HEK293 (cell line): ENCODE measurements around the gene PIP4K2A.

Source experiments
- BCL6B ChIP-seq: fragments of 450-650 bp; formaldehyde crosslinking; IDR thresholded peaks from 2 replicates; pipeline ENCODE4 v1.5.1; 2017; ENCODE audit warnings: missing biosample characterization, missing genetic modification characterization
- GLI4 ChIP-seq: fragments of 450-650 bp; formaldehyde crosslinking; IDR thresholded peaks from 2 replicates; pipeline ENCODE4 v1.5.1; 2016; ENCODE audit warnings: missing biosample characterization, missing genetic modification characterization
- HOXC10 ChIP-seq: sonication (generic); formaldehyde crosslinking; IDR thresholded peaks from 2 replicates; pipeline ENCODE4 v1.8.1; 2023; ENCODE audit warnings: mild to moderate bottlenecking, missing genetic modification reagents
- IKZF3 ChIP-seq: fragments of 450-650 bp; IDR thresholded peaks from 2 replicates; pipeline ENCODE4 v1.5.0; 2018; ENCODE audit warnings: missing biosample characterization, mild to moderate bottlenecking, missing genetic modification characterization, moderate library complexity
- PRDM2 ChIP-seq: fragments of 450-650 bp; formaldehyde crosslinking; IDR thresholded peaks from 2 replicates; pipeline ENCODE4 v1.5.1; 2016; ENCODE audit warnings: missing biosample characterization, missing genetic modification characterization, borderline replicate concordance
- RBAK ChIP-seq: fragments of 450-650 bp; formaldehyde crosslinking; IDR thresholded peaks from 2 replicates; pipeline ENCODE4 v1.5.1; 2016; ENCODE audit warnings: missing biosample characterization, missing genetic modification characterization
- SCRT2 ChIP-seq: fragments of 450-650 bp; formaldehyde crosslinking; IDR thresholded peaks from 2 replicates; pipeline ENCODE4 v1.5.1; 2016; ENCODE audit warnings: missing biosample characterization, missing genetic modification characterization
- SP2 ChIP-seq: fragments of 450-650 bp; formaldehyde crosslinking; IDR thresholded peaks from 2 replicates; pipeline ENCODE4 v1.5.1; 2016; ENCODE audit warnings: missing biosample characterization, missing genetic modification characterization
- ZBTB20 ChIP-seq: fragments of 450-650 bp; formaldehyde crosslinking; IDR thresholded peaks from 2 replicates; pipeline ENCODE4 v1.5.1; 2016; ENCODE audit warnings: missing biosample characterization, missing genetic modification characterization
- ZBTB44 ChIP-seq: fragments of 450-650 bp; IDR thresholded peaks from 2 replicates; pipeline ENCODE4 v1.5.1; 2018; ENCODE audit warnings: missing biosample characterization, mild to moderate bottlenecking, missing genetic modification characterization
- ZBTB49 ChIP-seq: fragments of 450-650 bp; formaldehyde crosslinking; IDR thresholded peaks from 2 replicates; pipeline ENCODE4 v1.5.1; 2016; ENCODE audit warnings: missing biosample characterization, missing genetic modification characterization, low read depth
- ZIC2 ChIP-seq: fragments of 450-650 bp; formaldehyde crosslinking; IDR thresholded peaks from 2 replicates; pipeline ENCODE4 v1.5.1; 2016; ENCODE audit warnings: missing biosample characterization, missing genetic modification characterization
- ZNF148 ChIP-seq: fragments of 450-650 bp; formaldehyde crosslinking; IDR thresholded peaks from 2 replicates; pipeline ENCODE4 v1.5.0; 2017; ENCODE audit warnings: missing biosample characterization, missing genetic modification characterization, borderline replicate concordance
- ZNF169 ChIP-seq: fragments of 450-650 bp; formaldehyde crosslinking; IDR thresholded peaks from 2 replicates; pipeline ENCODE4 v1.5.1; 2016; ENCODE audit warnings: missing biosample characterization, missing genetic modification characterization
- ZNF362 ChIP-seq: fragments of 450-650 bp; formaldehyde crosslinking; IDR thresholded peaks from 2 replicates; pipeline ENCODE4 v1.5.1; 2016; ENCODE audit warnings: missing biosample characterization, missing genetic modification characterization
- ZNF366 ChIP-seq: fragments of 450-650 bp; formaldehyde crosslinking; conservative IDR thresholded peaks from 2 replicates; pipeline ENCODE4 v1.5.1; 2016; ENCODE audit warnings: missing biosample characterization, missing genetic modification characterization
- ZNF391 ChIP-seq: fragments of 450-650 bp; formaldehyde crosslinking; IDR thresholded peaks from 2 replicates; pipeline ENCODE4 v1.5.1; 2016; ENCODE audit warnings: low read depth, missing biosample characterization, missing genetic modification characterization, borderline replicate concordance
- ZNF416 ChIP-seq: fragments of 450-650 bp; formaldehyde crosslinking; IDR thresholded peaks from 2 replicates; pipeline ENCODE4 v1.5.1; 2016; ENCODE audit warnings: missing biosample characterization, missing genetic modification characterization
- ZNF600 ChIP-seq: fragments of 450-650 bp; formaldehyde crosslinking; IDR thresholded peaks from 2 replicates; pipeline ENCODE4 v1.5.1; 2016; ENCODE audit warnings: missing biosample characterization, missing genetic modification characterization
- ZNF610 ChIP-seq: fragments of 450-650 bp; formaldehyde crosslinking; IDR thresholded peaks from 2 replicates; pipeline ENCODE4 v1.5.1; 2016; ENCODE audit warnings: missing biosample characterization, missing genetic modification characterization, borderline replicate concordance
- ZNF654 ChIP-seq: fragments of 450-650 bp; formaldehyde crosslinking; IDR thresholded peaks from 2 replicates; pipeline ENCODE4 v1.5.1; 2016; ENCODE audit warnings: low read depth, missing biosample characterization, missing genetic modification characterization
- ZSCAN16 ChIP-seq: fragments of 450-650 bp; formaldehyde crosslinking; IDR thresholded peaks from 2 replicates; pipeline ENCODE4 v1.5.1; 2016; ENCODE audit warnings: missing biosample characterization, missing genetic modification characterization

PIP4K2A gene

GRCh38 chr10:22500656-22501340, 213.6 kb downstream of the PIP4K2A start (continued):
- TF ChIP-seq ZNF362 (tag by site-specific recombination) (no peak), ZNF148 (tag by site-specific recombination) (no peak), ZSCAN16 (tag by site-specific recombination) (no peak), HOXC10 (CRISPR knock-in tag) (no peak), ZIC2 (no peak), PRDM2 (tag by site-specific recombination) (no peak), ZBTB49 (tag by site-specific recombination) (no peak), SP2 (tag by site-specific recombination) (no peak), ZNF169 (tag by site-specific recombination) (no peak), ZNF391 (tag by site-specific recombination) (no peak), BCL6B (tag by site-specific recombination) (no peak), ZBTB20 (tag by site-specific recombination) (peak; percentile 17; the same call in 1 of the 2 replicates), RBAK (tag by site-specific recombination) (no peak), ZNF366 (tag by site-specific recombination) (0 out of 2 replicates have a peak, but pooled peaks have one; percentile 17), GLI4 (no peak), ZNF416 (tag by site-specific recombination) (no peak), ZNF654 (no peak), ZNF610 (tag by site-specific recombination) (no peak), SCRT2 (tag by site-specific recombination) (no peak), ZBTB44 (tag by site-specific recombination) (peak; percentile 72), IKZF3 (tag by site-specific recombination) (peak; percentile 71), ZNF600 (tag by site-specific recombination) (0 out of 2 replicates have a peak, but pooled peaks have one; percentile 39)
